SK-N-SH (cell line): Measurements from ENCODE around the gene KAT6B.

ENCODE experiments used
- FOXJ3 ChIP-seq: sonication (generic); formaldehyde crosslinking; IDR thresholded peaks from 2 replicates; pipeline ENCODE4 v1.5.1; 2020; ENCODE audit warnings: mild to moderate bottlenecking, missing genetic modification reagents
- FOXM1 ChIP-seq: IDR thresholded peaks from 2 replicates; pipeline ENCODE4 v1.4.0; 2012; ENCODE audit warnings: low read depth, mild to moderate bottlenecking
- MXI1 ChIP-seq: IDR thresholded peaks from 2 replicates; pipeline ENCODE4 v1.6.1; 2012; ENCODE audit warnings: mild to moderate bottlenecking, low read depth, low read length, improper control_type of control experiment
- POLR2AphosphoS5 ChIP-seq: IDR thresholded peaks from 2 replicates; pipeline ENCODE4 v1.6.1; 2012; ENCODE audit warnings: low read depth, low read length
- YY1 ChIP-seq: IDR thresholded peaks from 2 replicates; pipeline ENCODE4 v1.4.0; 2012; ENCODE audit warnings: low read depth, mild to moderate bottlenecking
- TF ChIP-seq, protein P1 (sequence below): fragments of 200-600 bp; sonication (generic); IDR thresholded peaks from 2 replicates; pipeline ENCODE4 v1.6.1; 2017; ENCODE audit warnings: antibody characterized with exemption, mild to moderate bottlenecking, moderate library complexity

DNA sequence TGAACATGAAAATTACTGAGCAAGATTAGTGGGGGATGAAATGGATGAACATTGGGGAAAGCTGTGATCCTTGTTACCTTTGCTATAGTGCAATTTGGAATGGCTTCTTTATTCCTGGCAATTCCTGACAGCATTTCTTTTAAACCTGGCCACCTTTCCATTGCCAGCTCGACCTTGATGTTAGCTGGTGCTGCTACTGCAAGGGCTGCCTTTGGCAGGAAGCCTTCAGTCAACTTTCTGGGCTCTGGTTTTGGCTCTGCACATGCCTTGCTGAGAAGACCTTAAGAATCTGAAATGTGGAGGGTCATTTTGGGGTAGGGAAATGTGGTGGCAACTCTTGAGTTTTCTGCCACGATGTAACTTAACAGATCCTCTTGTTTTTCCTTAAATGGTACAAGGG, 64.7 kb downstream of the KAT6B start:
- TF ChIP-seq, protein P1, sequence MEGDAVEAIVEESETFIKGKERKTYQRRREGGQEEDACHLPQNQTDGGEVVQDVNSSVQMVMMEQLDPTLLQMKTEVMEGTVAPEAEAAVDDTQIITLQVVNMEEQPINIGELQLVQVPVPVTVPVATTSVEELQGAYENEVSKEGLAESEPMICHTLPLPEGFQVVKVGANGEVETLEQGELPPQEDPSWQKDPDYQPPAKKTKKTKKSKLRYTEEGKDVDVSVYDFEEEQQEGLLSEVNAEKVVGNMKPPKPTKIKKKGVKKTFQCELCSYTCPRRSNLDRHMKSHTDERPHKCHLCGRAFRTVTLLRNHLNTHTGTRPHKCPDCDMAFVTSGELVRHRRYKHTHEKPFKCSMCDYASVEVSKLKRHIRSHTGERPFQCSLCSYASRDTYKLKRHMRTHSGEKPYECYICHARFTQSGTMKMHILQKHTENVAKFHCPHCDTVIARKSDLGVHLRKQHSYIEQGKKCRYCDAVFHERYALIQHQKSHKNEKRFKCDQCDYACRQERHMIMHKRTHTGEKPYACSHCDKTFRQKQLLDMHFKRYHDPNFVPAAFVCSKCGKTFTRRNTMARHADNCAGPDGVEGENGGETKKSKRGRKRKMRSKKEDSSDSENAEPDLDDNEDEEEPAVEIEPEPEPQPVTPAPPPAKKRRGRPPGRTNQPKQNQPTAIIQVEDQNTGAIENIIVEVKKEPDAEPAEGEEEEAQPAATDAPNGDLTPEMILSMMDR: no peak
- TF ChIP-seq POLR2AphosphoS5: no peak
- no peak for TF ChIP-seq FOXM1
- TF ChIP-seq MXI1: no peak
- no peak for TF ChIP-seq YY1
- no peak for TF ChIP-seq FOXJ3
